Measurements from ENCODE around the gene SMAP2. TPM values are rescaled to one million over a fixed set of nuclear protein-coding genes. Genes with fewer than 3 reads are reported as not detected.

SMAP2 gene
- total RNA-seq, 1 donor from 2014 or later, result 8.8 TPM

Other genes starting within 250 kb of the SMAP2 start
- 47.4 TPM for gene RLF, start 212.3 kb upstream of the SMAP2 start, total RNA-seq
- gene TMCO2, start 125.8 kb upstream of the SMAP2 start, total RNA-seq, result not detected
- 51.1 TPM for gene ZMPSTE24, start 115.5 kb upstream of the SMAP2 start, total RNA-seq
- gene COL9A2, start 56.4 kb upstream of the SMAP2 start, total RNA-seq, result 6.5 TPM
- gene ZFP69B, start 76.7 kb downstream of the SMAP2 start, total RNA-seq, result 1.5 TPM
- 3.0 TPM for gene ZFP69, start 103.6 kb downstream of the SMAP2 start, total RNA-seq
- gene EXO5, start 135.0 kb downstream of the SMAP2 start, total RNA-seq, result 13.3 TPM
- 2.3 TPM for gene ZNF684, start 157.9 kb downstream of the SMAP2 start, total RNA-seq